Subcutaneous abdominal adipose tissue (tissue), 5 donors: ENCODE results near the gene AKAP6.
"Not testable (repeated sequence)": the region's sequence is repeated elsewhere in the genome, so short reads cannot be mapped to it uniquely, and the experiment has no call there.

ENCODE experiments used
- H3K27ac ChIP-seq: one replicate; pipeline ENCODE4 v1.7.0; 2013; ENCODE audit warnings: low read depth, mild to moderate bottlenecking, inconsistent platforms, low read length, moderate library complexity
- H3K27me3 ChIP-seq, 5 donors: one replicate each; pipeline ENCODE4 v1.7.0; 2013; ENCODE audit warnings: low read length in 5 of 5, inconsistent platforms in 1 of 5; ENCODE audit not compliant: control insufficient read depth in 5 of 5, insufficient read depth in 4 of 5
- H3K36me3 ChIP-seq, 5 donors: one replicate each; pipeline ENCODE4 v1.7.0; 2013; ENCODE audit warnings: low read length in 5 of 5; ENCODE audit not compliant: control insufficient read depth in 5 of 5, insufficient read depth in 5 of 5
- H3K4me1 ChIP-seq, 5 donors: one replicate each; pipeline ENCODE4 v1.7.0; 2013; ENCODE audit warnings: low read length in 5 of 5, mild to moderate bottlenecking in 3 of 5, moderate library complexity in 1 of 5; ENCODE audit not compliant: control insufficient read depth in 5 of 5, insufficient read depth in 5 of 5
- H3K4me3 ChIP-seq, 5 donors: one replicate each; pipeline ENCODE4 v1.7.0; 2013; ENCODE audit warnings: low read length in 5 of 5, low read depth in 1 of 5
- H3K9ac ChIP-seq, 5 donors: one replicate each; pipeline ENCODE4 v1.7.0; 2013; ENCODE audit warnings: low read length in 5 of 5, mild to moderate bottlenecking in 4 of 5, moderate library complexity in 3 of 5
- H3K9me3 ChIP-seq, 5 donors: one replicate each; pipeline ENCODE4 v1.7.0; 2013; ENCODE audit warnings: low read length in 5 of 5; ENCODE audit not compliant: control insufficient read depth in 5 of 5
- donor health status: healthy.
- donor health status: healthy.
- donor health status: healthy.
- donor health status: healthy.
- donor health status: healthy.

The AKAP6 gene

GRCh38 chr14:32383364-32384009, 54.4 kb downstream of the AKAP6 start:
- Histone ChIP-seq H3K9me3 (no peaks in the 10 kb centered on the region), H3K27ac (no peak overlapping the region), H3K4me1 (no peaks in the 10 kb centered on the region), H3K27me3 (no peaks in the 10 kb centered on the region), H3K9ac (no peak overlapping the region), H3K36me3 (no peaks in the 10 kb centered on the region), H3K4me3 (no peak overlapping the region)

GRCh38 chr14:32384464-32384863, 55.4 kb downstream of the AKAP6 start:
- no peak overlapping the region for H3K27ac ChIP-seq
- H3K36me3 ChIP-seq = no peaks in the 10 kb centered on the region
- H3K9me3 ChIP-seq = no peaks in the 10 kb centered on the region
- no peak overlapping the region for H3K4me3 ChIP-seq
- no peaks in the 10 kb centered on the region for H3K4me1 ChIP-seq
- H3K9ac ChIP-seq = no peak overlapping the region
- H3K27me3 ChIP-seq = no peaks in the 10 kb centered on the region

GRCh38 chr14:32387295-32387694, 58.2 kb downstream of the AKAP6 start:
- H3K27me3 ChIP-seq, H3K4me1 ChIP-seq, H3K36me3 ChIP-seq, H3K9ac ChIP-seq, H3K4me3 ChIP-seq, H3K9me3 ChIP-seq, H3K27ac ChIP-seq: not testable (repeated sequence)

- Histone ChIP-seq H3K4me1 (no peaks in the 10 kb centered on the region), H3K27ac (no peak overlapping the region), H3K36me3 (no peaks in the 10 kb centered on the region), H3K4me3 (no peak overlapping the region), H3K9me3 (no peaks in the 10 kb centered on the region), H3K9ac (no peak overlapping the region), H3K27me3 (no peaks in the 10 kb centered on the region)
These were observed 64.0 kb downstream of the AKAP6 start for GRCh38 chr14:32393119-32393518.

- Histone ChIP-seq H3K9ac (no peak overlapping the region), H3K4me3 (no peak overlapping the region), H3K27ac (no peak overlapping the region), H3K4me1 (no peaks in the 10 kb centered on the region), H3K9me3 (no peaks in the 10 kb centered on the region), H3K27me3 (no peaks in the 10 kb centered on the region), H3K36me3 (no peaks in the 10 kb centered on the region)
These were observed 64.9 kb downstream of the AKAP6 start for GRCh38 chr14:32394038-32394437.

GRCh38 chr14:32396885-32397284, 67.8 kb downstream of the AKAP6 start:
- Histone ChIP-seq H3K9me3 (no peaks in the 10 kb centered on the region), H3K36me3 (no peaks in the 10 kb centered on the region), H3K27me3 (no peaks in the 10 kb centered on the region), H3K4me1 (no peaks in the 10 kb centered on the region), H3K27ac (no peak overlapping the region), H3K9ac (no peak overlapping the region), H3K4me3 (no peak overlapping the region)

GRCh38 chr14:32397861-32398640, 69.0 kb downstream of the AKAP6 start:
- no peaks in the 10 kb centered on the region for H3K4me1 ChIP-seq
- no peak overlapping the region for H3K9ac ChIP-seq
- H3K4me3 ChIP-seq = no peak overlapping the region
- no peak overlapping the region for H3K27ac ChIP-seq
- no peaks in the 10 kb centered on the region for H3K27me3 ChIP-seq
- H3K9me3 ChIP-seq = no peaks in the 10 kb centered on the region
- no peaks in the 10 kb centered on the region for H3K36me3 ChIP-seq

GRCh38 chr14:32399920-32400319, 70.8 kb downstream of the AKAP6 start:
- Histone ChIP-seq H3K9me3 (no peaks in the 10 kb centered on the region), H3K4me3 (no peak overlapping the region)

GRCh38 chr14:32400480-32400879, 71.4 kb downstream of the AKAP6 start:
- Histone ChIP-seq H3K27me3 (no peaks in the 10 kb centered on the region), H3K9ac (no peak overlapping the region), H3K27ac (no peak overlapping the region), H3K4me1 (no peaks in the 10 kb centered on the region), H3K36me3 (no peaks in the 10 kb centered on the region), H3K9me3 (no peaks in the 10 kb centered on the region), H3K4me3 (no peak overlapping the region)

More at GRCh38 chr14:32399920-32400319, 70.8 kb downstream of the AKAP6 start:
- no peak overlapping the region for H3K27ac ChIP-seq
- H3K9ac ChIP-seq = no peak overlapping the region
- H3K4me1 ChIP-seq = no peaks in the 10 kb centered on the region
- H3K27me3 ChIP-seq = no peaks in the 10 kb centered on the region
- no peaks in the 10 kb centered on the region for H3K36me3 ChIP-seq

GRCh38 chr14:32403021-32403420, 73.9 kb downstream of the AKAP6 start:
- H3K27me3 ChIP-seq = no peaks in the 10 kb centered on the region
- H3K4me1 ChIP-seq = no peaks in the 10 kb centered on the region
- no peak overlapping the region for H3K9ac ChIP-seq
- H3K9me3 ChIP-seq = no peaks in the 10 kb centered on the region
- no peak overlapping the region for H3K4me3 ChIP-seq
- no peaks in the 10 kb centered on the region for H3K36me3 ChIP-seq
- no peak overlapping the region for H3K27ac ChIP-seq
